HG03457 (cell line): ENCODE results near the gene RANBP17.
"Not testable (repeated sequence)": the region's sequence is repeated elsewhere in the genome, so short reads cannot be mapped to it uniquely, and the experiment has no call there.

ENCODE experiments used
- ATAC-seq: cut with Tn5 transposase; IDR thresholded peaks from one replicate; pipeline ENCODE4 v1.9.1; 2021; ENCODE audit warnings: moderate number of reproducible peaks; ENCODE audit not compliant: unreplicated experiment

Gene RANBP17

GRCh38 chr5:171283753-171284152 is 421.9 kb downstream of the RANBP17 start:
- ATAC-seq: no peak

DNA sequence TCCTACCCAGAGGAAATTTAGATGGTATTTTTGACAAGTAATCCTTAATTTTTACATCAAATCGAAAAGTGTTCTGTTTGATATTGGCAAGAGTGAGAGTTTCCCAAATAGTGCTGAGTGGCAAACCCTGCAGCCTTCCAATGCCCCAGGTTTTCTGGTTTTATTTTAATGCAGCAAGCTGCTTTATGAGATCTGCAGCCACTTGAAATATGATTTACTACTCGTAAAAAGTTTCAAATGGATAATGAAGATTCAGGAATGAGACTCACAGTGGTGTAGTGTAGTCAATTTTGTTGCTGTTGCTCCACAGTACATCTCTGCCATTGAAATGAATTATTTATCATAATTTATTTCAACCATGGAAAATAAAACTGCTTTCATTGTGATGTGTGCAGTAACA is 423.6 kb downstream of the RANBP17 start:
- no peak for ATAC-seq

DNA sequence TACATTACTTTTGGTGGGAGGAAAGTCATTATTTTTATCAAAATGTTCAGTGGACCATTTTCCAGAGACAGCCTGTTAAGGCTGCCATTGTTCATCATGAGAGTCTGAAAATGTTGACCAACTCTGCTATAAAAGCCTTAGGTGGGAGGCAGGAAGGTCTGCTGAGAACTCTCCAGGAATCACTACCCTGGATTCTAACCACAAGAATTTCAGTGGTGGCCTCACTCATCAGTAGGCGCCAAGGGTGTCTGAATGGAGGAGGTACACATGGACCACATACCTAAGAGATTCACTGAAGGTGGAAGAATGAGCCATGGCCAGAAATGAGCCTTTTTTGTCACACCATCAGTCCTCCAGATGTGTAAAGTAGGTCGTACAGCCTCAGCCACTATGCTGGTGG is 426.2 kb downstream of the RANBP17 start:
- ATAC-seq: no peak

- ATAC-seq: no peak
Measured at GRCh38 chr5:171291371-171291770, 429.6 kb downstream of the RANBP17 start.

DNA sequence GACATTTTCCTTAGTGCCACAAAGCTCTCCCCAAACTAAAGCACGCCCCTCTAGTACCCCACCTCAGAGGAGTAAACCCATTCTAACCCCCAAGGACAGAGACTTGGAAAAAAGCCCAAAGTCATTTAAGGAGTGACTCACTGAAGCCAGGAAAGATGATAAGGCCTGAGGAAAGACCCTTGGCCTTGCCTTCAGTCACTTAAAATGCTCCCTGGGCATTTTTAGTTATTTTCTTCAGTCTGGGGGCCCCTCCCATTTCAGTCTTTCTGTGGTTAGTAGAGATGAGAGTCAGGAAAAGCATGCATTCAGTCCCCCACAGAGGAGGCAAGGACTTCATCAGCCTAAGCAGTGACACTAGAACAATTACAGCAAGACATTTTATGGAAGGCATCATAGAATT is 433.5 kb downstream of the RANBP17 start:
- ATAC-seq: no peak

GRCh38 chr5:171295801-171296200 is 434.0 kb downstream of the RANBP17 start:
- no peak for ATAC-seq

DNA sequence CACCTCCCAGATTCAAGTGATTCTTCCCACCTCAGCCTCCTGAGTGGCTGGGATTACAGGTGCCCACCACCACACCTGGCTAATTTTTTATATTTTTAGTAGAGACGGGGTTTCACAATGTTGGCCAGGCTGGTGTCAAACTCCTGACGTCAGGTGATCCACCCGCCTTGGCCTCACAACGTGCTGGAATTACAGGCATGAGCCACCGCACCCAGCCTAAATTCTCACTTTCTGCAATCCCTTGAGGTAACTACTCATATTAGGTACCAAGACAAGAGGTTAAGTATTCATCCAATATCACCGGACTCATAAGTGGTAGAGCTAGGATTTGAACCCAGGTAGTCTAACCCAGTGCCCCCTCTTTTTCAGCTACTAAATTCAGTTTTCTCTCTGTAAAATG is 436.1 kb downstream of the RANBP17 start:
- ATAC-seq: not testable (repeated sequence)

GRCh38 chr5:171299228-171299627 is 437.4 kb downstream of the RANBP17 start:
- no peak for ATAC-seq

GRCh38 chr5:171299851-171300250 is 438.0 kb downstream of the RANBP17 start:
- no peak for ATAC-seq

DNA sequence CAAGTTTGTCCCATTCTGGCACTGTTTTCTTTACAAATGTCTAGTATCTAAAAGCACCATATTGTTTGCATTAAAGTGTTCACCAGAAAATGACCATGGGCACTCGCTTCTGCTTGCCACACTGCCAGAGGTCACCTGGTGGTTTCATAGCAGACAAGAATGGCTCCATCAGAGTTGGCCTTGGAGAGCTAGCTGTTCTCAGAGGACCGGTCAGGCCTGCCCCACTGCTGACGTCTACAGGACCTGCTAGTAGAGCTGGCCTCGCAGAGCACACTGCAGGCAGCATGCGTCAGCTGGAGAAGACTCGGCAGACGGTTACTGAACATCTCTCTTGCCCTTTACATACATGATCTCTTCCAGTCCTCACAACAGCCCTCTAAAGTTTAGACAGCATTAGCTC is 438.5 kb downstream of the RANBP17 start:
- no peak for ATAC-seq

DNA sequence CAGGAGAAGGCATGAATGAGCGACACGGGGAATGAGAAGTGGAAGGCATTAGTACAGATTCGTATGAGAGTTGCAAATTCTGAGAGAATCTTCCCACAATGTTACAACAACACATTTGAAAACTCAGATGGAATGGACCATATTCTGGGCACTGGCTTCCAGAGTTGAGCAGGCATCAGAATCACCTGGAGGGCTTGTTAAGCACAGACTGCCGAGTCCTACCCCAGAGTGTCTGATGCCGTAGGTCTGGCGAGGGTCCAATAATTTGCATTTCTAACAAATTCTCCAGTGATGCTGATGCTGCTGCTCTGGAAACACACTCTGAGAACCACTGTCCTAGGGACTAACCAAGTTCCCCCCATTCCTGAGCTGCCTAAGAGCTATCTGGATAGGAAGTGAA is 444.3 kb downstream of the RANBP17 start:
- ATAC-seq: no peak

DNA sequence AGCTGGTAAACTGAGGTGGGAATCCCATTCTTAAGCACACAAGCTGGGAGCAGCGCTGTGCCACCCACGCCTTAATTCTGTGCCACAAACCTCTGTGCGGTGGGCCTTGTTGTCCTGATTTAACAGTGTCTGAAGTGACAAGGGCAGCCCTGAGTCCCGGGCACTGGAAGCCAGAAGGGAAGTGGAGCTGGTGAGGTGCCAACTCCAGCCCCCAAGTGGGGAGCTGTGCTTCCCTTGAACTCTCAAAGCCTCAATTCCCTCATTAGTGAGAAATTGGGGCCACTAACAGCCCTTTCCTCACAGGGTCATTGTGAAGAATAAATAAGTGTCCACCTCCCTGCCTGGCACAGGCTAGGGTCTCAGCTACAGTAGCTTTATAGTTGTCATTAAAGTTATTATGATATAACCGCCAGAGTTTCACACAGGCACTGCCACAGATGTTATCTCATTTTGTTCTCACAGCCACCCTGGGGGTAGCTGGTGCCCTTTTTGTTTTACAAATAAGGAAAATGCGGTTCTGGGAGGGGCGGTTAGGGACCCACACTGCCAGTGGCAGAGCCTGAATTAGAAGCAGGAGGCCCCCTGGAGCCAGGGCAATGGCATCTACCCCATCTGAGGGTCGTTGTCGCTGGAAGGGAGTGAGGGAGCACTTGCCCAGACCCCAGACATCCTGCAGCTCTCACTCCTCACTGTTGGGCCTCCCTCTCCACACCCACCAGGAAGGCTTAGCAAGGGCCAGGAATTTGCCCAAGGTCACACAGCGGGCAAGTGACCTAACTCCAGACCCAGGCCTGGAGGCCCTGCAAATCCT is 445.2 kb downstream of the RANBP17 start:
- no peak for ATAC-seq

DNA sequence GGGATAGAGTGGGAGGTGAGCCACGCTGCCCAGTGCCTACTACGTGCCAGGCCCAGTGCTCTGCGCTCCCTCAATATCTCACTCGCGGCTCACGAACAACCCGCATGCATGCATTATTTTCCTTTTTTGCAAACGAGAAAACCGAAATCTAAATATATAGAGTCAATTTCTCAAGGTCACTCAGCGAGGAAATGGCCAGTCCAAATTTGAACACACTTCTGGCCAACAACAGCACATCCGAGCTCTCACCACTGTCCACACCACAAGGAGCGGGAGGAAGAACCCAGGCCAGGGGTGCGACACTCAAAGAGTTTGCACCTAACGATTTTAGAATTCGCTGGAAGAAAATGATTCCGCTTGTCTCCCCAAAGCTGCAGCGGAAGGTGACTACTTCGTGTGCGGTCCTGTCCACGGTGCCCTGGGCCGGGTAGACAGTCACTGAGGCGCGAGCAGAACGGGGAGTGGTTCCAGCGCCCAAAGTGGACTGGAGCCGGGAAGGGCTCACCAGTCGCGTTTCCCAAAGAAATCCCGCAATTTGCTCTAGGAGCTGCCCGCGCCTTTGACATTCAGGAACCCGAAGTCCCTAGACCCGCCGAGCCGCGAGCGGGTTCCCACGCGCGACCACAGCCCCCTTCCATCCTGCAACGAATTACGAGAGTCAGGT is 446.1 kb downstream of the RANBP17 start:
- ATAC-seq: no peak

DNA sequence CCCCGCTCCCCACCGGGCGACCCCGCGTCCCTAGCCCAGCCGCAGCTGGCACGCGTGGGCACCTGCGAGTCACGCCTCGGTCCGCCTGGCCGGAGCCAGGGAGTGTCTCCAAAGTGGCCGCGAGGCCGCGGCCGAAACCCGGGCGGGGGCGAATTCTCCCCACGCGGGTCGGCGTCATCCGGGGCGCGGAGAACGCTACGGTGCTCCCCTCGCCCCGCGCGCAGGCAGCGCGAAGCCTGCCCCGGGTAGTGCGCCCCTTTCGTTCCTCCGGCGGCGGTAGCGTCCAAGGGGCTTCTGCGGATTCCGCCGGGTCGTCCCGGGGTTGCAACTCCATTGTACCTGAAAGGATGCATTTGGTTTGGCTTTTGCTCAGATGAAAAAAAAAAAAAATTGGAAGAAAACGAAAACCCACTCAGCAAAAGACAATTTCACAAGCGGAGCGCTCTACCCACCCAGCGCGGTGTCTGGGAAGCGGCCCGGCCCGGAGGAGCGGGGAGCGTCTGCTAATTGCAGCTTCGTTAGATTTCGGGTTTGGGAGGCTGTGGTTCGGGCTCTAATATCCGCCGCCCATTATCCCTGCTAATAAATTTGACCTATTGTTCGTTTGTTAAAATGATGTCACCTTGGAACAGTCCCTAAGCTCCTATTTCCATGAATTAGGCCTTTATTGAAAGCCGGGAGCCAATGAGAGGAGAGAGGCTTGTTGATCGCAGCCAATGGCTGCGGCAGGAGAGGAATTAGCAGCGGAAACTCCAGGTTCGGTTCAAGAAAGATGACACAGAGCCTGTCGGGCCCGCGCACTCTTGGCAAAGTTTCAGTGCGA is 446.8 kb downstream of the RANBP17 start, which contains the start of gene TLX3:
TLX3 (plus strand) TSS at position 796 of the 823 bp plus-strand sequence. CDS start 118 bp downstream, outside the sequence.
- no peak for ATAC-seq

DNA sequence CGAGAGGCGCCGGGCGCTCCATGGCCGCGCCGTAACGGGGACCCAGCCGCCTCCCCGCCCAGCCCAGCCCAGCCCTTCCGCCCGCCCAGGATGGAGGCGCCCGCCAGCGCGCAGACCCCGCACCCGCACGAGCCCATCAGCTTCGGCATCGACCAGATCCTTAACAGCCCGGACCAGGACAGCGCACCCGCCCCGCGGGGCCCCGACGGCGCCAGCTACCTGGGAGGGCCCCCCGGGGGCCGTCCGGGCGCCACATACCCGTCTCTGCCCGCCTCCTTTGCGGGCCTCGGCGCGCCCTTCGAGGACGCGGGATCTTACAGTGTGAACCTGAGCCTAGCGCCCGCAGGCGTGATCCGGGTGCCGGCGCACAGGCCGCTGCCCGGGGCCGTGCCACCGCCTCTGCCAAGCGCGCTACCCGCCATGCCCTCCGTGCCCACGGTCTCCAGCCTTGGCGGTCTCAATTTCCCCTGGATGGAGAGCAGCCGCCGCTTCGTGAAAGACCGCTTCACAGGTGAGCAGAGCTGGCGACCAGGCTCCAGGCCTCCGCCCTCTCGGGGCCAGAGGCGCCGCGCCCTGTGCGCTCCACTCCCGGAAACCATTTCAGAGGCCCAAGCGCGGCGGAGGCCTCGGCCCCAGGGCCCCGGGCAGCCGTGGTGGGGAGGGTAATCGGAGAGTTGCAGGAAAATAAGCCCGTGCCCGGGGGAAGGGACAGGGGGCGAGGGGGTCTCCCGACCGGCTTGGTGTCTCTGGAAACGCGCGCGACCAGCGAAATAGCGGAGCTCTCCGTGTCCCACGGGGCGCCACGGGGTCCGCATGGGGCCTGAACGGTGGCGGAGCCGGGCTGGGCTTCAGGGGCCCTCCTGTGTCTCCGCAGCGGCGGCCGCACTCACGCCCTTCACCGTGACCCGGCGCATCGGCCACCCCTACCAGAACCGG is 447.7 kb downstream of the RANBP17 start:
- ATAC-seq: no peak

DNA sequence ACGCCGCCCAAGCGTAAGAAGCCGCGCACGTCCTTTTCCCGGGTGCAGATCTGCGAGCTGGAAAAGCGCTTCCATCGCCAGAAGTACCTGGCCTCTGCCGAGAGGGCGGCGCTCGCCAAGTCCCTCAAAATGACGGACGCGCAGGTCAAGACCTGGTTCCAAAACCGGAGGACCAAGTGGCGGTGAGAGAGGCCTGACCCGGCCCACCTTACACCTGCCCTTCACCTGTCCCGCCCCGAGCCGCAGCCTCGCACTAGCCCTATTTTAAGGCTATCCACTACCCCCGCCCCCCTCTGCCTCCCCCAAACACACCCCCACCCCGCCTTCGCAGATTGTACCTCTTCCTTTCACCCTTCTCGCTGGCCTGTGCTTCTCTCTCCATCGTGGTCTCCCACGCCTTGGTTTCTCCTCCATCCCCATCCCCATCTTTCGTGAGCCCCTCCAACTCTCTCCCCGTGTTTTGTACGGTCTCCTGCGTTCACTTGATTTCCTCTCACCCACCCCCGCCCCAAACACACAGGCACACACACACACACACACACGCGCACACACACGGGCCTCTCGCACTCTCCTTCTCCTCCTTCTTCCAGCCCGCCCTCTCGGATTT is 448.5 kb downstream of the RANBP17 start:
- no peak for ATAC-seq

GRCh38 chr5:171310819-171311321 is 449.1 kb downstream of the RANBP17 start:
- no peak for ATAC-seq

DNA sequence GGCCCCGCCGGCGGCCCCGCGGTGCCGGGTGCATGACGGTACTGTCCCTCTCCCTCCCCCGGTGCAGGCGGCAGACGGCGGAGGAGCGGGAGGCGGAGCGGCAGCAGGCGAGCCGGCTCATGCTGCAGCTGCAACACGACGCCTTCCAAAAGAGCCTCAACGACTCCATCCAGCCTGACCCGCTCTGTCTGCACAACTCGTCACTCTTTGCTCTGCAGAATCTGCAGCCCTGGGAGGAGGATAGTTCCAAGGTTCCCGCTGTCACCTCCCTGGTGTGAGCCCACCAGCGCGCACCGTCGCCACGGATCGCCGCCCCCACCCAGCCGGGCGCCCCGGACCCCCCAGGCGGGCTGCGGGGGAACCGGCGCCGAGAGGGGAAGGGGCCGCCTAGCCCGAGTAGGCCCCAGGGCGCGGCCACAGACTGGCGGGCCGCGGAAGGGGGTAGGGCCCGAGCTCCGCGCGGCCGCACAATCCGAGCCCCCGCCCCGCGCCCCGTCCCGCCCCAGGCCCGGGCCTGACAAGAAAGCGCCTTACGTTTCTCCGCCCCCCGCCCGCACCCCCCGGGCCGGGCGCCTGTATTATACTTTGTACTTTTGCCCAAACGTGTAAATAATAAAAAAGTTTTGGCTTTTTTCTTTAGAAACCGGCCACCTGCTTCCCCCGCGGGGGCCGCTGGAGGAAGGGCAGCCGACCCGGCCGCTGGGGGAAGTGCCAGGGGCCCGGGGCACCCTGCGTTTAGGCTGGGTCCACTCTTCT is 449.7 kb downstream of the RANBP17 start:
- ATAC-seq: no peak
